Mesenchymal stem cell (in vitro differentiated cells and primary cell): ENCODE measurements around the gene SCIN.

Experiments
- DNase-seq: peaks from one replicate; pipeline ENCODE4 v3.0.0-alpha.2; 2013
- H2AFZ ChIP-seq: one replicate; pipeline ENCODE4 v1.6.1; 2013; ENCODE audit warnings: low read depth, mild to moderate bottlenecking, control low read depth, inconsistent platforms, low read length, moderate library complexity
- H2AK5ac ChIP-seq: 2 replicates; pipeline ENCODE4 v1.6.1; 2013; ENCODE audit warnings: low read length, moderate library complexity, mild to moderate bottlenecking, inconsistent platforms; ENCODE audit not compliant: severe bottlenecking
- H2BK120ac ChIP-seq: one replicate; pipeline ENCODE4 v1.6.1; 2013; ENCODE audit warnings: low read depth, mild to moderate bottlenecking, inconsistent platforms, low read length, moderate library complexity
- H2BK12ac ChIP-seq, 2 experiments: one replicate each; pipeline ENCODE4 v1.6.1; 2013; ENCODE audit warnings: inconsistent platforms in 2 of 2, low read length in 2 of 2, mild to moderate bottlenecking in 2 of 2, moderate library complexity in 2 of 2, control low read depth in 1 of 2
- H2BK15ac ChIP-seq: one replicate; pipeline ENCODE4 v1.6.1; 2013; ENCODE audit warnings: mild to moderate bottlenecking, low read depth, inconsistent platforms; ENCODE audit not compliant: poor library complexity, severe bottlenecking
- H2BK5ac ChIP-seq: 2 replicates; pipeline ENCODE4 v1.6.1; 2013; ENCODE audit warnings: low read depth, mild to moderate bottlenecking, low read length, control low read depth, inconsistent platforms; ENCODE audit not compliant: poor library complexity, severe bottlenecking
- H3K14ac ChIP-seq, 2 experiments: one replicate each; pipeline ENCODE4 v1.6.1; 2013; ENCODE audit warnings: inconsistent platforms in 2 of 2, low read length in 2 of 2, control low read depth in 1 of 2, mild to moderate bottlenecking in 1 of 2, moderate library complexity in 1 of 2
- H3K18ac ChIP-seq, 2 experiments: one replicate each; pipeline ENCODE4 v1.6.1; 2013; ENCODE audit warnings: inconsistent platforms in 2 of 2, low read length in 2 of 2, control low read depth in 1 of 2, low read depth in 1 of 2, mild to moderate bottlenecking in 1 of 2
- H3K23ac ChIP-seq, 2 experiments: one replicate each; pipeline ENCODE4 v1.6.1; 2013; ENCODE audit warnings: inconsistent platforms in 2 of 2, low read length in 2 of 2, mild to moderate bottlenecking in 2 of 2, moderate library complexity in 2 of 2, control low read depth in 1 of 2
- H3K27ac ChIP-seq: 2 replicates; pipeline ENCODE4 v1.5.1; 2013; ENCODE audit warnings: mild to moderate bottlenecking, moderate library complexity, low read length, control low read depth, inconsistent platforms; ENCODE audit not compliant: poor library complexity, severe bottlenecking
- H3K27me3 ChIP-seq, 2 experiments: 2 replicates each; pipeline versions ENCODE4 v1.6.1 to v1.7.0; 2013; ENCODE audit warnings: low read length in 2 of 2, mild to moderate bottlenecking in 2 of 2, moderate library complexity in 2 of 2, control low read depth in 1 of 2, inconsistent platforms in 1 of 2; ENCODE audit not compliant: control insufficient read depth in 1 of 2, insufficient read depth in 1 of 2
- H3K36me3 ChIP-seq, 2 experiments: 2 replicates each; pipeline versions ENCODE4 v1.6.1 to v1.7.0; 2013; ENCODE audit warnings: low read length in 2 of 2, control low read depth in 1 of 2, inconsistent platforms in 1 of 2, low read depth in 1 of 2, mild to moderate bottlenecking in 1 of 2; ENCODE audit not compliant: insufficient read depth in 2 of 2, control insufficient read depth in 1 of 2
- H3K4ac ChIP-seq, 2 experiments: one replicate each; pipeline ENCODE4 v1.6.1; 2013; ENCODE audit warnings: inconsistent platforms in 2 of 2, low read length in 2 of 2, mild to moderate bottlenecking in 2 of 2, moderate library complexity in 2 of 2, control low read depth in 1 of 2, low read depth in 1 of 2
- H3K4me1 ChIP-seq: 2 replicates; pipeline ENCODE4 v1.6.1; 2013; ENCODE audit warnings: low read depth, low read length, control low read depth; ENCODE audit not compliant: control insufficient read depth, insufficient read depth
- H3K4me2 ChIP-seq: 2 replicates; pipeline ENCODE4 v1.6.1; 2013; ENCODE audit warnings: low read length, mild to moderate bottlenecking, inconsistent platforms; ENCODE audit not compliant: poor library complexity, severe bottlenecking
- H3K4me3 ChIP-seq, 2 experiments: 2 replicates each; pipeline versions ENCODE4 v1.5.1 to v1.7.0; 2013; ENCODE audit warnings: low read length in 2 of 2, mild to moderate bottlenecking in 2 of 2, control low read depth in 1 of 2, low read depth in 1 of 2; ENCODE audit not compliant: insufficient read depth in 1 of 2
- H3K79me1 ChIP-seq: replicated peaks from 2 replicates; pipeline ENCODE4 v1.6.1; 2013; ENCODE audit warnings: mild to moderate bottlenecking, control low read depth, low read length, inconsistent platforms; ENCODE audit not compliant: poor library complexity, severe bottlenecking
- H3K9ac ChIP-seq: 2 replicates; pipeline ENCODE4 v1.7.0; 2013; ENCODE audit warnings: mild to moderate bottlenecking, low read length, moderate library complexity
- H3K9me3 ChIP-seq: 2 replicates; pipeline ENCODE4 v1.7.0; 2013; ENCODE audit warnings: mild to moderate bottlenecking, low read length; ENCODE audit not compliant: control insufficient read depth
- H4K8ac ChIP-seq: one replicate; pipeline ENCODE4 v1.6.1; 2013; ENCODE audit warnings: inconsistent platforms, mild to moderate bottlenecking, low read length, moderate library complexity
- H4K91ac ChIP-seq: one replicate; pipeline ENCODE4 v1.6.1; 2013; ENCODE audit warnings: mild to moderate bottlenecking, low read length, inconsistent platforms
- WGBS: methylation state at CpG from one replicate; pipeline ENCODE4 v1.1.7; 2013; ENCODE audit warnings: mixed read lengths; 5-methylcytosine and 5-hydroxymethylcytosine counted together

SCIN gene

GRCh38 chr7:12674053-12674452 is 103.5 kb downstream of the SCIN start:
- Histone ChIP-seq H3K4me3 (no peak overlapping the region), H3K18ac (no peak overlapping the region), H2BK12ac (no peak overlapping the region), H3K27me3 (no peaks in the 10 kb centered on the region), H4K8ac (no peak overlapping the region), H3K4me1 (no peaks in the 10 kb centered on the region), H3K14ac (no peak overlapping the region), H3K23ac (no peak overlapping the region), H2BK15ac (no peak overlapping the region), H3K9ac (no peak overlapping the region), H2AK5ac (no peak overlapping the region), H2AFZ (no peak overlapping the region), H3K4me2 (no peak overlapping the region), H2BK120ac (no peak overlapping the region), H3K27ac (no peak overlapping the region), H3K36me3 (no peaks in the 10 kb centered on the region), H3K79me1 (no peaks in the 10 kb centered on the region), H4K91ac (no peak overlapping the region), H3K9me3 (no peaks in the 10 kb centered on the region), H3K4ac (no peak overlapping the region), H2BK5ac (no peak overlapping the region)
- 100% methylated on average over 1 of the region's 2 CpGs for WGBS
- DNase-seq, result no peak

- no peak overlapping the region for H3K23ac ChIP-seq
- H3K27ac ChIP-seq, result no peak overlapping the region
- no peak overlapping the region for H3K4me2 ChIP-seq
- H3K36me3 ChIP-seq, result no peaks in the 10 kb centered on the region
- no peak overlapping the region for H2AFZ ChIP-seq
- no peak overlapping the region for H2BK120ac ChIP-seq
- H2BK5ac ChIP-seq, result no peak overlapping the region
- H3K4me3 ChIP-seq, result no peak overlapping the region
- no peak overlapping the region for H2BK15ac ChIP-seq
- no peak overlapping the region for H3K18ac ChIP-seq
- no peak overlapping the region for H2AK5ac ChIP-seq
- H3K4ac ChIP-seq, result no peak overlapping the region
- H3K79me1 ChIP-seq, result no peaks in the 10 kb centered on the region
- H4K8ac ChIP-seq, result no peak overlapping the region
- no peaks in the 10 kb centered on the region for H3K9me3 ChIP-seq
- no peak overlapping the region for H4K91ac ChIP-seq
- DNase-seq, result peak; percentile 75
- WGBS, result 84% methylated on average over 4 of the region's 4 CpGs
- H3K9ac ChIP-seq, result no peak overlapping the region
- H3K14ac ChIP-seq, result no peak overlapping the region
- H3K27me3 ChIP-seq, result no peaks in the 10 kb centered on the region
- H3K4me1 ChIP-seq, result no peaks in the 10 kb centered on the region
- no peak overlapping the region for H2BK12ac ChIP-seq
Measured at GRCh38 chr7:12674861-12675260, 104.3 kb downstream of the SCIN start.

- H4K8ac ChIP-seq, result no peak overlapping the region
- H3K23ac ChIP-seq, result no peak overlapping the region
- no peak overlapping the region for H2BK12ac ChIP-seq
- no peak overlapping the region for H2BK5ac ChIP-seq
- no peak overlapping the region for H3K4me2 ChIP-seq
- no peak overlapping the region for H4K91ac ChIP-seq
- no peaks in the 10 kb centered on the region for H3K36me3 ChIP-seq
- no peaks in the 10 kb centered on the region for H3K27me3 ChIP-seq
- H3K27ac ChIP-seq, result no peak overlapping the region
- no peak overlapping the region for H2BK120ac ChIP-seq
- 79% methylated on average over 2 of the region's 2 CpGs for WGBS
- no peak overlapping the region for H3K4me3 ChIP-seq
- peaks cover 1% of the 10 kb centered on the region for H3K79me1 ChIP-seq
- no peak overlapping the region for H2AFZ ChIP-seq
- no peak overlapping the region for H3K14ac ChIP-seq
- H3K9me3 ChIP-seq, result no peaks in the 10 kb centered on the region
- no peak overlapping the region for H3K4ac ChIP-seq
- H2BK15ac ChIP-seq, result no peak overlapping the region
- no peak overlapping the region for H2AK5ac ChIP-seq
- no peak overlapping the region for H3K18ac ChIP-seq
- H3K9ac ChIP-seq, result no peak overlapping the region
- peak; percentile 46 for DNase-seq
- peaks cover 4% of the 10 kb centered on the region for H3K4me1 ChIP-seq
Measured at GRCh38 chr7:12683678-12684585, 113.4 kb downstream of the SCIN start.

- Histone ChIP-seq H2AFZ (no peak overlapping the region), H2AK5ac (no peak overlapping the region), H3K4me2 (no peak overlapping the region), H3K9ac (no peak overlapping the region), H3K23ac (no peak overlapping the region), H3K4me1 (peaks cover 4% of the 10 kb centered on the region), H2BK15ac (no peak overlapping the region), H3K4me3 (no peak overlapping the region), H3K36me3 (no peaks in the 10 kb centered on the region), H4K91ac (no peak overlapping the region), H3K27ac (no peak overlapping the region), H2BK120ac (no peak overlapping the region), H4K8ac (no peak overlapping the region), H3K79me1 (peaks cover 1% of the 10 kb centered on the region), H3K4ac (no peak overlapping the region), H3K27me3 (no peaks in the 10 kb centered on the region), H2BK12ac (no peak overlapping the region), H2BK5ac (no peak overlapping the region), H3K18ac (no peak overlapping the region), H3K14ac (no peak overlapping the region), H3K9me3 (no peaks in the 10 kb centered on the region)
- DNase-seq, result no peak
- 95% methylated on average over 18 of the region's 19 CpGs for WGBS
Measured at GRCh38 chr7:12684733-12685132, 114.2 kb downstream of the SCIN start.
